ENCODE results near the gene ITPKA. TPM values are rescaled to one million over a fixed set of nuclear protein-coding genes. Genes with fewer than 3 reads are reported as not detected.

Gene ITPKA
- total RNA-seq, 4 donors from 2014 or later: 28.9 to 95.6 (median 93.9) TPM

DNA sequence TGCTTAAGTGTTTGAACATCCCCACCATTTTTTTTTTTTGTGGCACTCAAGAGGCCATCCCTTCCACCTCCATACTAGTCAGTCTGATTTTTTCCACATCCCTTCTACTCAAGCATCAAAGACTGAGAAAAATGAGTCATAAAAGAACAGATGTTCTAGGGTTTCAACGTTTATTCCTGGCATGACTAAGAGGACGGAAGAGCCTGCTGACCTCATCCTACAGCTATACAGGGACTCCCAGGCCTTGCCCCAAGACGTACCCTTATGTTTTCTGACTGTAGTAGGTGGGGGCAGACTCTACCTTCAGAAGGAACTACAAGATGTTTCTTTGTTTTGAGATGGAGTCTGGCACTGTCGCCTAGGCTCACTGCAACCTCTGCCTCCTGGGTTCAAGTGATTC, 3.3 kb upstream of the ITPKA start:
- H3K36me3 ChIP-seq: no peaks in the 10 kb centered on the region
- TF ChIP-seq, protein P1, sequence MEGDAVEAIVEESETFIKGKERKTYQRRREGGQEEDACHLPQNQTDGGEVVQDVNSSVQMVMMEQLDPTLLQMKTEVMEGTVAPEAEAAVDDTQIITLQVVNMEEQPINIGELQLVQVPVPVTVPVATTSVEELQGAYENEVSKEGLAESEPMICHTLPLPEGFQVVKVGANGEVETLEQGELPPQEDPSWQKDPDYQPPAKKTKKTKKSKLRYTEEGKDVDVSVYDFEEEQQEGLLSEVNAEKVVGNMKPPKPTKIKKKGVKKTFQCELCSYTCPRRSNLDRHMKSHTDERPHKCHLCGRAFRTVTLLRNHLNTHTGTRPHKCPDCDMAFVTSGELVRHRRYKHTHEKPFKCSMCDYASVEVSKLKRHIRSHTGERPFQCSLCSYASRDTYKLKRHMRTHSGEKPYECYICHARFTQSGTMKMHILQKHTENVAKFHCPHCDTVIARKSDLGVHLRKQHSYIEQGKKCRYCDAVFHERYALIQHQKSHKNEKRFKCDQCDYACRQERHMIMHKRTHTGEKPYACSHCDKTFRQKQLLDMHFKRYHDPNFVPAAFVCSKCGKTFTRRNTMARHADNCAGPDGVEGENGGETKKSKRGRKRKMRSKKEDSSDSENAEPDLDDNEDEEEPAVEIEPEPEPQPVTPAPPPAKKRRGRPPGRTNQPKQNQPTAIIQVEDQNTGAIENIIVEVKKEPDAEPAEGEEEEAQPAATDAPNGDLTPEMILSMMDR (IDR thresholded peaks at IDR 0.05): no peak
- no peak for TF ChIP-seq POLR2A (IDR thresholded peaks at IDR 0.05)
- no peak overlapping the region for H3K4me3 ChIP-seq
- no peaks in the 10 kb centered on the region for H3K27me3 ChIP-seq
- H3K9me3 ChIP-seq: no peaks in the 10 kb centered on the region
- no peak for DNase-seq
- no peak overlapping the region for H3K27ac ChIP-seq
- H3K4me1 ChIP-seq: peaks cover 3 to 26% (median 20%) of the 10 kb centered on the region in 4 donors

DNA sequence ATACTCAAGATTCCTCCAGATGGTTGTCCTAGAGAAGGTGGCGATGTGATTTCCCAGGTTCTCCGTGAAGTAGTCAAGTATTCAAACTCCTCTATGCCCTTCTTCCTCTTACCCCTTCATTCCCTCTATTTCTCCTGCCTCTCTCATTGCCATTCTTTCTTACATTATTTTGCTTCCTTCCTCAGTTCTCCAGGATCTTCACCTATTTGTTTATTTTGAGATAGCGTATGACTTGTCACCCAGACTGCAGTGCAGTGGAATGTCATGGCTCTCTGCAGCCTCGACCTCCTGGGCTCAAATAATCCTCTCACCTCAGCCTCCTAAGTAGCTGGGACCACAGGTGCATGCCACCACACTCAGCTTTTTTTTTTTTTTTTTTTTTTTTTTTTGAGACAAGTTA, 1.8 kb upstream of the ITPKA start:
- H3K27me3 ChIP-seq: no peaks in the 10 kb centered on the region
- H3K4me1 ChIP-seq: peaks cover 3 to 37% (median 27%) of the 10 kb centered on the region in 4 donors
- H3K36me3 ChIP-seq: no peaks in the 10 kb centered on the region
- H3K9me3 ChIP-seq: no peaks in the 10 kb centered on the region
- no peak for TF ChIP-seq POLR2A (IDR thresholded peaks at IDR 0.05)
- TF ChIP-seq, protein P1 (IDR thresholded peaks at IDR 0.05): no peak
- no peak for DNase-seq
- no peak overlapping the region for H3K4me3 ChIP-seq
- no peak overlapping the region for H3K27ac ChIP-seq

DNA sequence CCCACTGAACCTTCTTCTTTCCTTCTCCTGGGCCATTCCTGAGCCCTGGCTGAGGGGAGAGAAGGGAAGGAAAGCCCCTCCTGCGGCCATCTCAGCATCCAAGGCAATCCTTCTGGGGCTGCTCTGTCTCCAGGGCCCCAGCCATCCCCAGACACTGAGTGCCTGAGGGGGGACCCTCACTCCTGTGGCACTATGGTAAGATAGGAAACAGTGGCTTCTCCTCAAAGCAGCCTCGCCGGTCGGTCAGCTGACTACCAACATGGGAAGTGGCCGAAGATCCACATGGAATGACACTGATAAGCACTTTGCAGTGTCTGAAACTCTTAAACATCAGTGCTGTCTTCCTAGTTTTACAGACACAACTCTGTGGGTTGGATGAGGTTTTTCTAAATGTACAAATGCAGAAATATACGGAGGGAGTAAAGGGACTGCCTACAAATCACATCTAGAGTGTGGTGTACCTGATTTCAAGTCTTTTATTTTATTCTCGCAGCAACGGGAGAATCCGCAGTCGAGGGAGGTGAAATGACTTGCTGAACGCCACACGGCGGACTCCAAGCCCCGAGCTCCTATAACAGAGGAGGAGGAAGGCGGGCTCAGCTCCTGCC, 973 bp upstream of the ITPKA start:
- no peaks in the 10 kb centered on the region for H3K27me3 ChIP-seq
- no peak for DNase-seq

DNA sequence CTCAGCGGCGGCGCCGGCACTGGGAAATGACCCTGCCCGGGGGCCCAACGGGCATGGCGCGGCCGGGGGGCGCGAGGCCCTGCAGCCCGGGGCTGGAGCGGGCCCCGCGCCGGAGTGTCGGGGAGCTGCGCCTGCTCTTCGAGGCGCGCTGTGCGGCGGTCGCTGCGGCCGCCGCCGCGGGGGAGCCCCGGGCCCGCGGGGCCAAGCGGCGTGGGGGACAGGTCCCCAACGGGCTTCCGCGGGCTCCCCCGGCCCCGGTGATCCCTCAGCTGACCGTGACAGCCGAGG, 172 bp downstream of the ITPKA start:
- TF ChIP-seq POLR2A (IDR thresholded peaks at IDR 0.05): peak in 1 of 2 donors; percentile 36
- TF ChIP-seq, protein P1 (IDR thresholded peaks at IDR 0.05): no peak
- Histone ChIP-seq H3K9me3 (no peaks in the 10 kb centered on the region), H3K27me3 (no peaks in the 10 kb centered on the region), H3K4me3 (peak overlapping the region; percentile 41 to 82 (median 64)), H3K36me3 (no peaks in the 10 kb centered on the region), H3K27ac (peak overlapping the region; percentile 17 to 98 (median 76)), H3K4me1 (peaks cover 3 to 37% (median 27%) of the 10 kb centered on the region in 4 donors)
- no peak for DNase-seq

More for the DNA sequence above, 973 bp upstream of the ITPKA start:
- H3K4me3 ChIP-seq: peak overlapping the region; percentile 41 to 82 (median 64)
- no peak for TF ChIP-seq POLR2A (IDR thresholded peaks at IDR 0.05)
- TF ChIP-seq, protein P1 (IDR thresholded peaks at IDR 0.05): no peak
- H3K9me3 ChIP-seq: no peaks in the 10 kb centered on the region
- H3K4me1 ChIP-seq: peaks cover 3 to 37% (median 27%) of the 10 kb centered on the region in 4 donors
- peak overlapping the region; percentile 58 to 98 (median 76) for H3K27ac ChIP-seq
- H3K36me3 ChIP-seq: no peaks in the 10 kb centered on the region

DNA sequence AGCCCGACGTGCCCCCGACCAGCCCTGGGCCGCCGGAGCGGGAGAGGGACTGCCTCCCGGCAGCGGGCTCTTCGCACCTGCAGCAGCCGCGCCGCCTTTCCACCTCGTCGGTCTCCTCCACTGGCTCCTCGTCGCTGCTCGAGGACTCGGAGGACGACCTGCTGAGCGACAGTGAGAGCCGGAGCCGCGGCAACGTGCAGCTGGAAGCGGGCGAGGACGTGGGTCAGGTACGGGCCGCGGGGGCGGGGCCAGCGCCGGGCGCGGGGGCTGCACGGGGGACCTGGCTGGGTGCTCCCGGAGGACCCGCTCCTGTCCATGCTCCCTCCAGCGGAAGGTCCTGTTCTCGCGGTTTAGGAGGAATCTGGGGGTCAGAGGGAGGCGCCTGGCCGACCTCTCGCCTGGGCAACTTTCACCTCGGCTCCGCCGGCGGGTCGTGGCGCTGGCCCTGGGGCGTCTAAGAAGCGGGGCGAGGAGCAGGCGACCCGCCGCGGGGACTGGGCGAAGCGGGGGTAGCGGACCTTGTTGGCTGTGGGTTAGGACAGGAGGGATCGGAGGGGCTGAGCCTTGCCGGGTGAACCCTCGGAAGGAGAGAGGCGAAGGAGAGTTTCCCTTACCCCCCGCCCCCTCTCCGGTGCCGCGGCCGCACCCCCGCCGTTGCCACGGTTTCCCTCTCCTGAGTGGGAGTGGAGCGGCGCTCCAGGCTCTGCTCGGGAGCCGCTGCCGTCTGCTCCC, 682 bp downstream of the ITPKA start:
- H3K9me3 ChIP-seq: no peaks in the 10 kb centered on the region
- H3K4me1 ChIP-seq: peaks cover 3 to 37% (median 27%) of the 10 kb centered on the region in 4 donors
- H3K27ac ChIP-seq: peak overlapping the region; percentile 17 to 98 (median 76)
- no peaks in the 10 kb centered on the region for H3K27me3 ChIP-seq
- H3K36me3 ChIP-seq: no peaks in the 10 kb centered on the region
- TF ChIP-seq, protein P1 (IDR thresholded peaks at IDR 0.05): no peak
- TF ChIP-seq POLR2A (IDR thresholded peaks at IDR 0.05): no peak
- H3K4me3 ChIP-seq: peak overlapping the region; percentile 41 to 82 (median 64)
- peak in 2 of 3 donors; percentile 67 to 74 for DNase-seq

Measured in Peyer's patch (tissue), 4 donors.